ENCODE measurements around the gene CYP2F1.
"Not testable (repeated sequence)": the region's sequence is repeated elsewhere in the genome, so short reads cannot be mapped to it uniquely, and the experiment has no call there.

CYP2F1 gene

GRCh38 chr19:41111296-41111695, 2.9 kb upstream of the CYP2F1 start:
- TF ChIP-seq CTCF (IDR thresholded peaks at IDR 0.05; ENCODE audit: borderline replicate concordance, control extremely low read depth, extremely low read depth, insufficient read depth, missing control alignments) = no peak
- in situ Hi-C loops (cut with MboI; ENCODE audit: low sequenced_read_pairs, unreplicated experiment) = no loop called here
- no peak for DNase-seq (ENCODE audit: low spot score)

- in situ Hi-C loops (cut with MboI; ENCODE audit: low sequenced_read_pairs, unreplicated experiment) = no loop called here
- TF ChIP-seq CTCF (IDR thresholded peaks at IDR 0.05; ENCODE audit: borderline replicate concordance, control extremely low read depth, extremely low read depth, insufficient read depth, missing control alignments) = no peak
- no peak for DNase-seq (ENCODE audit: low spot score)
Observed at GRCh38 chr19:41111750-41112295, 2.4 kb upstream of the CYP2F1 start.

GRCh38 chr19:41112728-41113290, 1.4 kb upstream of the CYP2F1 start:
- no peak for DNase-seq (ENCODE audit: low spot score)
- in situ Hi-C loops (cut with MboI; ENCODE audit: low sequenced_read_pairs, unreplicated experiment) = no loop called here
- TF ChIP-seq CTCF (IDR thresholded peaks at IDR 0.05; ENCODE audit: borderline replicate concordance, control extremely low read depth, extremely low read depth, insufficient read depth, missing control alignments) = no peak

GRCh38 chr19:41116261-41116660, 2.0 kb downstream of the CYP2F1 start:
- no peak for TF ChIP-seq CTCF (IDR thresholded peaks at IDR 0.05; ENCODE audit: borderline replicate concordance, control extremely low read depth, extremely low read depth, insufficient read depth, missing control alignments)
- no peak for DNase-seq (ENCODE audit: low spot score)
- in situ Hi-C loops (cut with MboI; ENCODE audit: low sequenced_read_pairs, unreplicated experiment) = no loop called here

- DNase-seq (ENCODE audit: low spot score); in situ Hi-C loops (cut with MboI; ENCODE audit: low sequenced_read_pairs, unreplicated experiment): not testable (repeated sequence)
Observed at GRCh38 chr19:41120929-41121911, 7.0 kb downstream of the CYP2F1 start.

DNA sequence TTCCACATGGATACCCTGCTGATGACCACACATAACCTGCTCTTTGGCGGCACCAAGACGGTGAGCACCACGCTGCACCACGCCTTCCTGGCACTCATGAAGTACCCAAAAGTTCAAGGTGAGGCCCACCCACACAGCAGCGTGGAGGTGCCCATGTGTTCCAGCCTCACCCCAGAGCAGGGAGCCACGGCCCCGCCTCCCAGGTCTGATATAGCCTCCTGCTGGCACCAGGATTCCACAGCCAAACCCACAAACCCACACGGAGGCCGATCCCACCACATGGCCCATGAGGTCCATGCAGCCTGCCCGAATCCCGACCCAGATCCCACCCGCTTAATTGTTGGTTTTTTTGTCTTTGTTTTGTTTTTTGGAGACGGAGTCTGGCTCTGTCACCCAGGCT, 8.6 kb downstream of the CYP2F1 start:
- DNase-seq (ENCODE audit: low spot score); in situ Hi-C loops (cut with MboI; ENCODE audit: low sequenced_read_pairs, unreplicated experiment): not testable (repeated sequence)

DNA sequence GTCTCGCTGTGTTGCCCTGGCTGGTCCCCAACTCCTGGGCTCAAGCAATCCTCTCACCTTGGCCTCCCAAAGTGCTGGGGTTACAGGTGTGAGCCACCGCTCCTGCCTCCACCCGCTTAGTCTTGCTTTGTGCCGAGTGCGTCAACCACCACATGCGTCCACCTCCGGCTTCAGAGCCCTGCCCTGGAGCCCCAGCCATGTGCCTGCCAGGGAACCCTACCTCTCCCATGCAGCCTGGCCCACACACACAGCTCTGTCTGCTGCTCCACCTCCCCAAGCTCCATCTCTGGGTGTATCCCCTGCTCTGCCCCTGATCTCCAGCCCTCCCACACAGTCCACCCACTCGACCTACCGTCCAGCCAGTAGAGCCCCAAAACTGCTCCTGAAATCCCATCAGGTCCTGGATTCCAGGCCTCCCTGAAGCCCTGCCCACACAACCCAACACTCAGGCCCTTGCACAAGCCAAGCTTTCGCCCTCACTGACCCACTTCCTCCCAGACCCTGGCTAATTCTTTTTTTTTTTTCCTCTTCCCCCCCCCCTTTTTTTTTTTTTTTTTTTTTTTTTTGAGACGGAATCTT, 9.6 kb downstream of the CYP2F1 start:
- no peak for DNase-seq (ENCODE audit: low spot score)
- in situ Hi-C loops (cut with MboI; ENCODE audit: low sequenced_read_pairs, unreplicated experiment) = no loop called here
- TF ChIP-seq CTCF (IDR thresholded peaks at IDR 0.05; ENCODE audit: borderline replicate concordance, control extremely low read depth, extremely low read depth, insufficient read depth, missing control alignments) = no peak
